NCI-H446 treated with DMSO at 0.1 percent for 48 hours (cell line): Measurements from ENCODE around the gene KNSTRN.
A peak's percentile ranks its signal among the peaks of the same experiment; 100 is the strongest.

Source experiments
- DNase-seq: peaks from one replicate; lab custom pipeline; 2025; lab: John Stamatoyannopoulos, UW

KNSTRN gene

GRCh38 chr15:40365624-40366456, 16.7 kb upstream of the KNSTRN start:
- no peak for DNase-seq

GRCh38 chr15:40366457-40367370, 15.8 kb upstream of the KNSTRN start:
- peak; percentile 67 for DNase-seq

DNA sequence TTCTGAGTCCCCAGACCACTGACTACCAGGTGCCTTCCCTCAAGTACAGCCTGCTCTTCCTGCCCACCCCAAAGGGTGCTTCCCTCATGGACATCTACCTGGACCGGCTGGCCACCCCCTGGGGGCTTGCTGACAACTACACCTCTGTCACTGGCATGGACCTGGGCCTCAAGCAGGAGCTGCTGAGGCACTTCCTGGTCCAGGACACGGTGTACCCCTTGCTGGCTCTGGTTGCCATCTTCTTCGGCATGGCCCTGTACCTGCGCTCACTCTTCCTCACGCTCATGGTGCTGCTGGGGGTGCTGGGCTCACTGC, 15.2 kb upstream of the KNSTRN start:
- DNase-seq, result no peak

GRCh38 chr15:40367686-40368611, 14.6 kb upstream of the KNSTRN start:
- DNase-seq, result no peak

DNA sequence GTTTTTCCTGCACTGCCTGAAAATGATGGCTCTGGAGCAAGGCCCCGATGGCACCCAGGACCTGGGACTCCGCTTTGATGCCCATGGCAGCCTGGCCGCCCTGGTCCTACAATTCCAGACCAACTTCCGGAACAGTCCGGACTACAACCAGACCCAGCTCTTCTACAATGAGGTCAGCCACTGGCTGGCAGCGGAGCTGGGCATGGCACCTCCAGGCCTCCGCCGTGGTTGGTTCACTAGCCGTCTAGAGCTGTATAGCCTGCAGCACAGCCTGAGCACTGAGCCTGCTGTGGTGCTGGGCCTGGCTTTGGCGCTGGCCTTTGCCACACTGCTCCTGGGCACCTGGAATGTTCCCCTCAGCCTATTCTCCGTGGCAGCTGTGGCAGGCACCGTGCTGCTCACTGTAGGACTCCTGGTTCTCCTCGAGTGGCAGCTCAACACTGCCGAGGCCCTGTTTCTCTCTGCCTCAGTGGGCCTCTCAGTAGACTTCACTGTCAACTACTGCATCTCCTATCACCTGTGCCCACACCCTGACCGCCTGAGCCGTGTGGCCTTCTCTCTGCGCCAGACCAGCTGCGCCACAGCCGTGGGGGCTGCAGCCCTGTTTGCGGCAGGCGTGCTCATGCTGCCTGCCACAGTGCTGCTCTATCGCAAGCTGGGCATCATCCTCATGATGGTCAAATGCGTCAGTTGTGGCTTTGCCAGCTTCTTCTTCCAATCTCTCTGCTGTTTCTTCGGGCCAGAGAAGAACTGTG, 13.6 kb upstream of the KNSTRN start:
- no peak for DNase-seq

DNA sequence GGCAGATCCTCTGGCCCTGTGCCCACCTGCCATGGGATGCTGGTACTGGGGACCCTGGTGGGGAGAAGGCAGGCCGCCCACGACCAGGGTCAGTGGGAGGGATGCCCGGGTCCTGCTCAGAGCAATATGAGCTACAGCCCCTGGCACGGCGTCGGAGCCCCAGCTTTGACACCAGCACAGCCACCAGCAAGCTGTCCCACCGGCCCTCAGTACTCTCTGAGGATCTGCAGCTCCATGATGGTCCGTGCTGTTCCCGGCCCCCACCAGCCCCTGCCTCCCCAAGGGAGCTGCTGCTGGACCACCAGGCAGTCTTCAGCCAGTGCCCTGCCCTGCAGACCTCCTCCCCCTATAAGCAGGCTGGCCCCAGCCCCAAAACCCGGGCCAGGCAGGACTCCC, 13.0 kb upstream of the KNSTRN start:
- no peak for DNase-seq

GRCh38 chr15:40369971-40370370, 12.6 kb upstream of the KNSTRN start:
- DNase-seq, result no peak

DNA sequence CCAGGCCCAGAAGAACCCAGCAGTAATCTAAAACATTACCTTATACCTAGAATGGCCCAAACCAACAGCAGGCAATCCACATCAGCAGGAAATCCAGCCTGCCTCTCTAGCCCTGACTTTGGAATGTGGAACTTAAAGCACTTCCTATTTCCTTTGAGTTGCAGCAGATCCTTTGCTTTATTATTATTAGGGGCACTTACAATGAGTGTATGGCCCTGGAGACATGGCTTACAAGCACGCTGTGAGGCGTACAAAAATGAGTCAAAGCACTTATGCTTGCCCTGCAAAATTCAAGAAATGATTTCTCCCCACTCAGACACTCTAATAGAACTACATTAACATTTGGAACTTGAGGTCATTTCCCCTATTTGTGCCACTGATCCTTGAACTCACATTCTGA, 9.5 kb upstream of the KNSTRN start:
- no peak for DNase-seq

GRCh38 chr15:40377606-40378005, 4.9 kb upstream of the KNSTRN start:
- no peak for DNase-seq

- DNase-seq, result no peak
These were observed 3.1 kb upstream of the KNSTRN start for GRCh38 chr15:40379374-40379773.

DNA sequence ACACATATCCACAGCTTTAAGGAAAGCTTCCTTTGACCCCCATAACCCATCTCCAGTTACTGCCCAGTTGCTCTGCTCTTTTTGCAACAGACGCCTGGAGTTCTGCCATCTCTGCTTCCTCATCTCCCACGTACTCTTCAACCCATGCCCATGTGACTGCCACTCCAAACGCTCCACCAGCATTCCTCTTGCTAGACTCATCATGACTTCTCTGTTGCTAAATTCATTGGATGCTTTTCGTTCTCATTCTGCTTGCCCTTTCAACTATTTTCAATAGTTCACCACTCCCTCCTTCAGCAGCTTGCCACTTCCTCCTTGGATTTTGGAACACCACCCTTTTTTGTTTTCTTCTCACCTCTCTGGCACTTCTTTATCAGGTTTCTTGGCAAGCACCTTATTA, 2.7 kb upstream of the KNSTRN start:
- DNase-seq, result no peak

GRCh38 chr15:40380636-40381035, 1.9 kb upstream of the KNSTRN start:
- no peak for DNase-seq

GRCh38 chr15:40381818-40382529, 547 bp upstream of the KNSTRN start:
- DNase-seq, result no peak

DNA sequence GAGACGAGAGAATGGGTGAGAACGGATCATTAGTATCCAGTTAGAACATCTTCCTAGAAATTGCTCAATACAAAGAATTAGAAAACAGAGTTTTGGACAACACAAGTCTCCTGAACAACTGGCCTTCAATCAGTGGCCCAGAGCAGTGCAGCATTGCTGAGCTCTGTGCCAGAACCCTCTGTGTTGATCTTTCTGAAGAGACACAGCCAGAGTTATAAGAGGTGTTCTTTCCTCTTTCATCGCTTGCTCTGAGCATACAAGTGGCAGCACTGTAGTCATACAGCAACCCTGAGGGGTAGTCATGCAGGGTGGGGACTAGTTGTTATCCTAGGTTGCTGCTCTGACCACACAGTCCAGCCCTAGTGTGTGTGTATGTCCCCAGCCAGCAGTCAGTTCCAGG, 4.0 kb downstream of the KNSTRN start:
- DNase-seq, result no peak

DNA sequence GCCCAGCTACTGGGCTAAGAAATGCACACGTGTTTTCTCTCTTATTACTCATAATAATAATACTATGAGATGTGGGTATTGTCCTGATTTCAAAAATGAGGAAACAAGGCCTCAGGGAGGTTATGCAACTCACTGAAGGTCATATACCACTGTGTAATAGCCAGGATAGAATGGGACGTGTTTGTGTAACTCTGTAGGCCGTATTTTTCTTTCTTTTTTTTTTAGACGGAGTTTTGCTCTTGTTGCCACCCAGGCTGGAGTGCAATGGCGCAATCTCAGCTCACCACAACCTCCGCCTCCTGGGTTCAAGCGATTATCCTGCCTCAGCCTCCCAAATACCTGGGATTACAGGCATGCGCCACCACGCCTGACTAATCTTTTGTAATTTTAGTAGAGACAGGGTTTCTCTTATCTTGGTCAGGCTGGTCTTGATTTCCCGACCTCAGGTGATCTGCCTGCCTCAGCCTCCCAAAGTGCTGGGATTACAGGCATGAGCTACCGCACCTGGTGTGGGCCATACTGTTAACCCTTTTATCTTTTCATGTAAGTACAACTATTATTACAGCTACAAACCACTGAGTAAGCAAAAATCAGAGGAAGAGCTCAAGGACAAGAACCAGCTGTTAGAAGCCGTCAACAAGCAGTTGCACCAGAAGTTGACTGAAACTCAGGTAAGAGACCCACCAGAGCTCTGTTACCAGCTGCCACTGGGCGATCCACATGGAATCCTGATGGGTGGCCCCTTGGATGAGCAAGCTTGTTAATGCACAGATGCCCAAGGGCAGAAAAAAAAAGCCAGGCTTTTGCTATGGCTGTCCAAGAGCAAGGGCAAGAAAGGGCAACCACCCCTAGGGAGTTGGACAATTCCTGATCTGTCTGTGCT, 6.7 kb downstream of the KNSTRN start:
- DNase-seq, result no peak

DNA sequence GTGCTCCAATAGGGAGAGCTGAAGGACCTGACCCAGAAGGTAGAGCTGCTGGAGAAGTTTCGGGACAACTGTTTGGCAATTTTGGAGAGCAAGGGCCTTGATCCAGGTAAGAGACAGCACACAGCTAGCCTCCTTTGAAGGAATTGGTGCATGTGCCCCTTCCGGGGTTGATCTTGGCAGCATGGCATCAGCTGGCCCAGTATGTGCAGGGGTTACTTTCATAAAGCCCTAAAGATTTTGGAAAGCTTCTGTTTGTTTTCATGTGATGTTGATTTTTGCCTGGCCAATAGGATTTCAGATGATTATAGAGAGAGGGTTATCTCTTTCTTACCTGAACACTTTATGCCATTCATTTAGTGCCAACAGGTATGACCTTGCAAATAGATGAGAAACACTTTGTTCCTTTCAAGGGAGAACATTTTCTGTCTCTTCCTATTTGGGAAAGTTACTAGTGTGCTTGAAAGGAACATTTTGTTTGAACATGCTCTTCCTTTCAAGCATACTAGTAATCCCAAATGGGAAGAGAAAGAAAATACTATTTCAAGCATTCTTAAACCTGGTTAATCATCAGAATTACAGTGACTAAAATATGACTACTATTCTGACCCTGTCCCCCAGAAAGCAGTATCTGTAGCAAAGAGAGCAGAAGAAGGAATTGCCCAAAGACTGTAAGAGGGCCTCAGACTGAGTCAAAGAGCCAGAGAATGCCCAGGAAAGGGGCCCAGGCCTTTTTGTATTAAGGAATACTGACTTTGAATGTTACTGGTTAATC, 7.5 kb downstream of the KNSTRN start:
- no peak for DNase-seq

GRCh38 chr15:40392986-40393948, 10.7 kb downstream of the KNSTRN start:
- DNase-seq, result no peak
